ENCODE data around the gene ARHGEF11. TPM values are rescaled to one million over a fixed set of nuclear protein-coding genes. Genes with fewer than 3 reads are reported as not detected.

The ARHGEF11 gene
- total and polyA plus RNA-seq, 2 of the 4 experiments (the other 2 are of a cell fraction), result 16.8 to 17.2 TPM

GRCh38 chr1:156942176-156942575, 103.4 kb downstream of the ARHGEF11 start:
- peaks cover 88% of the 10 kb centered on the region for H3K36me3 ChIP-seq (ENCODE audit: control insufficient read depth, insufficient read depth, low read length)

More at GRCh38 chr1:156942176-156942575, 103.4 kb downstream of the ARHGEF11 start:
- Histone ChIP-seq H3K4me2 (ENCODE audit: low read depth, low read length) (no peak overlapping the region), H3K9ac (ENCODE audit: low read depth, low read length) (no peak overlapping the region), H4K91ac (ENCODE audit: insufficient read depth, low read depth, low read length) (no peak overlapping the region), H2BK120ac (ENCODE audit: low read depth, low read length) (no peak overlapping the region), H3K14ac (replicated peaks; ENCODE audit: low read depth, low read length) (no peak overlapping the region), H3K27ac (ENCODE audit: insufficient read depth, low read length) (no peak overlapping the region), H2AFZ (replicated peaks; ENCODE audit: low read length, poor library complexity) (no peak overlapping the region), H2AK5ac (ENCODE audit: low read depth, low read length) (no peak overlapping the region), H3K23ac (ENCODE audit: low read depth, low read length) (no peak overlapping the region), H2AK9ac (replicated peaks; ENCODE audit: low read depth, low read length, poor library complexity) (no peak overlapping the region), H3K4me3 (ENCODE audit: insufficient read depth, low read depth, low read length) (no peak overlapping the region), H3K18ac (ENCODE audit: low read depth, low read length) (no peak overlapping the region), H3K9me1 (ENCODE audit: insufficient read depth, low read length) (peaks cover 23% of the 10 kb centered on the region), H3K4ac (ENCODE audit: low read depth, low read length) (no peak overlapping the region), H3K79me1 (ENCODE audit: low read depth in 1 of 2, low read length in 2 of 2) (no peaks in the 10 kb centered on the region), H3K9me3 (ENCODE audit: control insufficient read depth, insufficient read depth, low read length) (no peaks in the 10 kb centered on the region), H2BK20ac (ENCODE audit: low read depth, low read length) (no peak overlapping the region), H4K8ac (ENCODE audit: low read depth in 2 of 2, low read length in 2 of 2) (no peak overlapping the region), H3K56ac (ENCODE audit: extremely low read depth, insufficient read depth, low read length) (no peak overlapping the region), H4K5ac (ENCODE audit: low read depth, low read length) (no peak overlapping the region), H4K20me1 (ENCODE audit: insufficient read depth, low read length) (no peaks in the 10 kb centered on the region; the same call in 1 of the 2 replicates), H2BK15ac (ENCODE audit: low read depth, low read length) (no peak overlapping the region), H3K27me3 (ENCODE audit: control insufficient read depth, insufficient read depth, low read length) (no peaks in the 10 kb centered on the region), H3K4me1 (ENCODE audit: control insufficient read depth, insufficient read depth, low read length) (no peaks in the 10 kb centered on the region), H2BK5ac (ENCODE audit: low read depth, low read length, poor library complexity, severe bottlenecking) (no peak overlapping the region)
- ChIA-PET POLR2A (ENCODE audit: unreplicated experiment) (no interaction called here), CTCF (no interaction called here)
- no CpG with 5 or more reads among the region's 3 CpGs for whole genome bisulfite sequencing, 2 experiments (ENCODE audit: extremely low coverage in 2 of 2, insufficient read length in 1 of 2)
- TF ChIP-seq CTCF (conservative IDR thresholded peaks at IDR 0.05; ENCODE audit: low read depth, low read length) (no peak), BHLHE40 (IDR thresholded peaks at IDR 0.05; ENCODE audit: low read depth, low read length) (no peak), POLR2A (IDR thresholded peaks at IDR 0.05; ENCODE audit: low read depth, low read length) (no peak), FOS (IDR thresholded peaks at IDR 0.05; ENCODE audit: low read depth, low read length) (no peak), RAD21 (IDR thresholded peaks at IDR 0.05; ENCODE audit: low read length) (no peak), RCOR1 (IDR thresholded peaks at IDR 0.05; ENCODE audit: insufficient replicate concordance, low read length) (no peak), CEBPB (IDR thresholded peaks at IDR 0.05; ENCODE audit: low read depth, low read length) (no peak), CHD1 (IDR thresholded peaks at IDR 0.05; ENCODE audit: low read depth, low read length) (no peak), NFE2L2 (IDR thresholded peaks at IDR 0.05; ENCODE audit: low read depth, low read length) (no peak), USF2 (IDR thresholded peaks at IDR 0.05; ENCODE audit: low read depth, low read length) (no peak), MAFK (IDR thresholded peaks at IDR 0.05; ENCODE audit: low read depth, low read length) (no peak), MAZ (IDR thresholded peaks at IDR 0.05; ENCODE audit: borderline replicate concordance, low read depth, low read length) (no peak)
- no TSS peak for BruUV-seq (replicated peaks)
- in situ Hi-C loops (cut with MboI; ENCODE audit: low sequenced_read_pairs) (no loop called here), intact Hi-C loops (cut with micrococcal nuclease) (no loop called here), dilution Hi-C loops (cut with HindIII; ENCODE audit: low sequenced_read_pairs, unreplicated experiment) (no loop called here)
- DNase-seq (no peak), ATAC-seq (ENCODE audit: low read depth) (no peak)

Measured in IMR-90 (cell line).